Fibroblast of skin of left quadriceps (primary cell): ENCODE measurements around the gene TLR5.

Experiments
- DNase-seq, 2 experiments: peaks; one replicate each; pipeline ENCODE4 v3.0.0-alpha.2; 2013; ENCODE audit warnings: low read depth in 2 of 2

TLR5 gene

DNA sequence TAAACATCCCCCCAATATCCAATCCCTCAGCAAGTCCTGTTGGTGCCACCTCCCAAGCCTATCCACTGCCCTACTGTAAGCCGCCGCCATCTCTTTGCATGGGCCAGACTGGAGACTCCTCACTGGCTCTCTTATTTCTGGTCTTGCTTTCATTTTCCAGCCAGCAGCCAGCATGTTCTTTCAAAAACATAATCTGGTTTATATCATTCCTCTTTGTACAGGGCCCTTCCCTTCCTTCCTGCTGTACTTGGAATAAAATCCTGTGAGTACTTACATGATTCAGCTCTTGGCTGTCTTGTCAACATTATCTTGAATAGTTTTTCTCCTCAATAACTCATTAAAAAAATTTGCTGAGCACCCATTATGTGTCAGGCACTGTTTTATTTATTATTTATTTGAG lies 28.2 kb downstream of the TLR5 start:
- DNase-seq: no peak

DNA sequence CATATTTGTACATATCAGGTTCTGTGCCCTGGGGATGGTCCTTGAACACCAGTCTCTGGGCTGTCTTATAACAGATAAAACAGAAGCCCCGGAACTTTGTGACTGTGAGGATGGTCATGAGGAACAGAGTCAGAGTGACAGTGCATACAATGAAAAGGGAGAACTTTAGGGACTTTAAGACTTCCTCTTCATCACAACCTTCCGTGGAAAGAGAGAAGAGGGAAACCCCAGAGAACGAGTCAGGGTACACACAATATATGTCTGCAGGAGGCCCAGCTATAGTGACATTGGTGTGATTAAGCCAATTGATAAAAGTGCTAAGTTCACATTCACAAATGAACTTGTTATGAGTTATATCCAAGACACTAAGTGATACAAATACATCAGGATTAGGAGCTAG lies 32.1 kb downstream of the TLR5 start:
- DNase-seq: no peak

DNA sequence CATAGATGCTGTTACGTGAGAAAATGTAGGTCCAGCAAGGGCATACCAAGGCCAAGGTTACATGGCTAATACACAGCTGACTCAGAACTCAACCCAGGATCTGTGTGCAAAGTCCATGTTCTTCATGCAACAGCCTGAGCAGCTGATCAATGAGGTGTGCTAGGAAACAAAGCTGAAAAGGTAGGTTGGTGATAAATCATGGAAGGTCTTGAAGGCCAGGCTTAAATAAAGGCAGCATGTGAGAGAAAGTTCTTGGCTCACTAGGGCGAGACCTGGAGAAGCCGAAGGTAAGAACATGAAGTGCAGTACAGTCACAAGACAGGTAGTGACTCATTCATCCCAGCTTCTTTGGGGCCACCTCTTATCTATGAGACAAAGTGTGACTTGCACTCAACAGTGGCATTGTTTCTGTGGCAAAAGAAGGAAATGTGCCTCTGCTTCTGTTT lies 33.4 kb downstream of the TLR5 start:
- no peak for DNase-seq

DNA sequence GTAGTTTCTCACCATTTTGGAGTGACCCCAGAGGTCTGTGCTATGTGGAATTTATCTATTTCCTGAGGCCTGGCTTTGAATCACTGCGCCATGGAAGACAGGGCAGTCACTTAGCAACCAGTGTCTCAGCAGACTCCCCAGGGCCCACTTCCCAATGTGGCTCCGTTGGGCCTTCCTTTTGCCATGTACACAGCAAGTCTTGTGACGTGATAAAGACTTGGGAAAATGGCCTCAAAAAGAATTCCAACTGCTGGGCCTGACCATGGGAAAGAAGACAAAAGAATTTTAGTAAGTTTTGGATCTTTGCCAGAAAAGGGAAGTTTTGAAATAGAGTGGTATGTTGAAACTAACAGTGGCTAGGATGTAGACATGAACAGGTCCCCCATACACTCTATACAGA lies 36.2 kb downstream of the TLR5 start:
- no peak for DNase-seq

DNA sequence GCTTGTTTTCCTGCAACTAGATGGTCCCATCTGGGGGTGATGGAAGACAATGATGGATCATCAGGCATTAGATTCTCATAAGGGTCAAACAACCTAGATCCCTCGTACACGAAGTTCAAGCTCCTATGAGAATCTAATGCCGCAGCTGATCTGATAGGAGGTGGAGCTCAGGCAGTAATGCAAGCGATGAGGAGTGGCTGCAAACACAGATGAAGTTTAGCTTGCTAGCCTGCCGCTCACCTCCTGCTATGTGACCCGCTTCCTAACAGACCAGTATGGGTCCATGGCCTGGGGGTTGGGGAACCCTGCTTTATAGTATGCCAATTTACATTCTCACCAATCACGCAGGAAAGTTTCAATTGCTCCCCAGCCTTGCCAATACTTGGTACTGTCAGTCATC lies 37.5 kb downstream of the TLR5 start:
- DNase-seq: no peak

DNA sequence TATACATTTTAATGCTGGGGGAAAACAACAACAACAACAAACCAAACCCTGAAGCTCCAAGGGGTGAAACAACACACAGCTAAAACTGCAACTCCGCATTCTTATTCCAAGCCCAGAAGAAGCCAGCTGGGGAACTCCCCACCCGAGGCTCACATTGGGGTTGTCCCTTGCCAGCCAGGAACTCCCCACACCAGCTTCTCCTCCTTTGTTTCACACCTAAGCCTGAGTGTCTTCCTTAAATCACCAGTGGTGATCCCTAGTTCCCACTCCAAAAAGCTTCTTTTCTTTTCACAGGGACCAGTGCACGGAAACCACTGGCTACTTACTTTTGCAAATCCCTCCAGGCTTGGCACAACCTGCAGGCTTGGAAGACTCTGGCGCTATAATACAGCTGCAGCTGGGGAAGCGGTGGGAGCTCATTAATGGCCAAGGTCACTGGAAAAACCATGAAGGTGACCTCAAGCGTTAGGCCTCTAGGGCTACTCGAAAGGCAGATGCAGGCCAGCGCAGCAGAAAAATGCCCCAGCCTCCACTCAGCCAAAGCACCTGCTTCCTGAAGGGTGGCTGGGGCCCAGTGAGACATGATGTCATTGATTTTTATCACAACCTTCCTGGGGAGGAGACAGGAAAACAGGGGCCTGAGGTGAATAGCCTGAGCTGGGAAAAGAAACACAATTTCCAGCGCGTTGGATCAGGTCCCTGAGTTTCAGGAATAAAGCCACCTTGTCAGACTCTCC lies 40.1 kb downstream of the TLR5 start:
- no peak for DNase-seq

DNA sequence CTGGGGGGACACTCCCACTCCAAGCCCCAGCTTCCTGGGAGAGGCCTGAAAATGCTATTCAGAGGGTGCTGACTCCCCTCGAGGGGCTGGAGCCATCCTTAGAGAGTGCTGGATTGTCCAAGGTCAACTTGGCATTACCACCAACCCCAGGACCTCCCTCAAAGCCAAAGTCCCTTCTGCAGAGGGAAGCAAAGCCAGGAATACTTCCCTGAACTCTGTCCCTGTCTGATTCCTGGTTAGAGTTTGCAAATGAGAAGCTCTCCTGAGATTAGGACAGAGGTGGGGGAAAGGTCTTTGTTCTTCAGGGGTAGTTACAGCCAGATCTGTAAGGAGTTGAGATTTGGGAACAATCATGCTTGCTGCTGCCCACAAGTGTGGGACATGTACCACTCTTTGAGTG lies 45.3 kb downstream of the TLR5 start:
- DNase-seq: no peak

DNA sequence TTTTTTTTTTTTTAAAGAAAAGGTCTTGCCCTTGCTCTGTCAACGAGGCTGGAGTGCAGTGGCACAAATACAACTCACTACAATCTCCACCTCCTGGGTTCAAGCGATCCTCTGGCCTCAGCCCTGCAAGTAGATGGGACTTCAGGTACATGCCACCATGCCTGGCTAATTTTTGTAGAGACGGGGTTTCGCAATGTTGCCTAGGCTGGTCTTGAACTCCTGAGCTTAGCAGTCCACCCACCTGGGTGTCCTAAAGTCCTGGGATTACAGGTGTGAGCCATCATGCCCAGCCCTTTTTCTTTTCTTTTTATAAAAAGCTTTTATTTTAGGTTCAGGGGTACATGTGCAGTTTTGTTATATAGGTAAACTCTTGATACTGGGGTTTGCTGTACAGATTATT lies 47.2 kb downstream of the TLR5 start:
- DNase-seq: no peak

DNA sequence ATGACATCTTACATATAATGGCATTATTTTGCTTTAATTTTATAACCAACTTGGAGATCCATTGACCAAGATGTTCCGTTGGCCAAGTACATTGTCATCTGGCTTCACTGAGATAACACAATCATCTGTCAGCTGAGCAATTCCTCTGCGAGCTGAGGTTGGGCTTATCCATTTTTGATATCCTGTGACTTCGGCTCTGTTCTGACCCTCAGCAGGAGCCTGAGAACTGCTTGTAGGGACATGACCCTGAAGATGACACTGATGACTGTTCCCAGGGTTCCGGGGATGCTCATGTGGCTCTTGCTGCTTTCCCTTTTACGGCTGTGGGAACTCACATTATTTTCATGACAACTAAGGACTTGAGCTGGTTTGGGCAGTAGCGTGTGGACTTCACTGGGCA lies 51.2 kb downstream of the TLR5 start:
- no peak for DNase-seq

DNA sequence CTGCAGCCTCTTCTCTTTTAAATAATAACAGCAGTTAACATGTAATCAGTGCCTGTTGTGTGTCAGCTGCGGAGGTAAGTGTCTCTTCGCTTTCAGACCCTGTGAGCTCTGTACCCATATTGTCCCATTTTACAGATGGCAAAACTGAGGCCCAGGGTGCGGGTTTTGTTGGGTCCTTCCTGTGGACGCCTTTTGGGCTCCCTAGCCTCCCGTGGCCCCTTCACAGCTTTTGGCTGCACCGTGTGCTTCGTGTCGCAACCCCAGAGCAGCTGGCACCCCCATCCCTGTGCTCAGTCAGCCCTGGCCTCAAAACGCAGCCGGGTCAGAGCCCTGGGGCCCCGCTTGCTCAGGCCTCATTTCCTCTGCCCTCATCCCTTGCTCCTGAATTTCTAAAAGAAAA lies 53.8 kb downstream of the TLR5 start:
- no peak for DNase-seq

DNA sequence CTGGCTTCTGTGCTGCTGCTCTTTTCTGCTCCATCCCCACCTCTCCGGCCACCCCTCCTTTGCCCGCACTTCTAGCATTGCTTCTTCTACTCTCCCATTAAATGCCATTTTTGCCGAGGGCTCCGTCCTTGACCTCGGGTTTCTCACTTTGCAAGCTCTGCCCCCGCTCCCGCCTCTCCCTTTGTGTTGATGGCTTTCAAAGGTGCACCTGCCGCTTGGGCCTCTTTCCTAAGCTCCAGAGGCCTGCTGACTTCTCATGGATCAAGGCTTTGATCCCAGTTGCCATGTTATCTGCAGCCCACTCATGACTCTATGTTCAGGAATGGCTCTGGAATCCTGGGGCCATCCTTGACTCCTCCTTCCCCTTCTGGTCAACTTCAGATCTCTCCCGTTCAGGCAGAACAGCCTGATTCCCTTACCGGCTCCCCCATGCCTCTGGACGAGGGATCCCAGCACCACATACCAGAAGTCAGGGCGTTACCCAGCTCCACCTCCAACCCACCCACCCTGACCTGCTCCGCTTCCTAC lies 54.3 kb downstream of the TLR5 start:
- DNase-seq: no peak

DNA sequence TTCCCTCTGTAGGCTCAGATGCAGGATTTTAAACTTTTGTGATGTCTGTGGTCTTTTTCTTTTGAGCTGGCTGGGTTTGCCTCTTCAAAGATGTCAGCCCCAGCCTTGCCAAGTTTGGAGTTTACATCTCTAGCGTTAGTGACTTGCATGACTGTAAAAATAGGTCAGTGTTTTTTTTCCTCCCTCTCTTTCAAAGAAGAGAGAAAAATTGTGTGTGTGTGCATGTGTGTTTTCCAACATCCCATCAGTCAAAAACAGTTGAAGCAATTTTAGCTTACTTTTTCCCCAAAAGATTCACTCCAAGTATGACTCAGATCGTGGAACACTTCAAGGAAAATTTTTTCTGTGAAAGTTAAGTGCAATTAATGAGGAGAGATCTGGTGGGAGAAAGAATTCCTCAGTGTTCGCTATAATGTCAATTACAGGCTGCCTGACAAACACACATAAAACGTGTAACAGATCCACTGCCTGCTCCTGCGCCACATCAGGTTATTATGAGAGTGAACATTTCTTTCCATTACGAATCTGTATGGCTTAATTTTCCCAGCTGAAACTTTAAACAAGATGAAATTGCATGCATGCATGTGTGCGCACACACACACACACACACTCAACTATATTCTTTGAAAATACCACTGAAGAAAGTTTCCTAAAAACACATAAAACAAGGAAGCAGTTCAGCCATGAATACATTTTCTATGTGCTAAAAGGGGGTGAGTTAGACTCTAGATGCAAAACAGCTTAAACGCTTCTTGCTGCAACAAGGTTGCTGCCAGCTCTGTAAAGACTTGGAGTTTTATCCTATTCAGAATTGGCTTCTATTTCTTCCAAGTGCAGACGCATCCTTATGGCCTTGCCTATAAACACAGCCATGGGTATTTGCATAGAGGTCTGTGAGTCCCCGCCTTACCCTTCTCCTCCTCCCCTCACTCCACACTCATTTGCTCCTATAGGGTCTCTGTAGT lies 55.5 kb downstream of the TLR5 start:
- no peak for DNase-seq

DNA sequence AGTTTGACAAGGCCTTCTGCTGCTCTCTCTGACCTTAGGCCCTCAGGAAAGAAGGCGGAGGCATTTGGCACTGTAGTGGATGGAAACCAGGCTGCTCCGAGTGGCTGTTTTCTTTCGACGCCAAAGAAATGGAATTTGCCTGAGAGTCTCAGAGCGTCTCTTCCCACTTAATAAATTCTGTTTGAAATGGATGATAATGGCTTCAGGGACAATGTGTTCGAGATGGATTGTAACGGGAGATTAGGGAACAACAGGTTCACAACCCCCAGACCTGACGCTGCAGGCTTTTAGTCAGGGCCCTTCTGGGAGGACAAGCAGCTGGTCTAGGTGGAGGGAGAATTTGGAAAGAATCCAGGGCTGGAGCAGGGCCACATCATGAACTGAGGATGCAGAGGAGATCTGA lies 58.6 kb downstream of the TLR5 start:
- no peak for DNase-seq

DNA sequence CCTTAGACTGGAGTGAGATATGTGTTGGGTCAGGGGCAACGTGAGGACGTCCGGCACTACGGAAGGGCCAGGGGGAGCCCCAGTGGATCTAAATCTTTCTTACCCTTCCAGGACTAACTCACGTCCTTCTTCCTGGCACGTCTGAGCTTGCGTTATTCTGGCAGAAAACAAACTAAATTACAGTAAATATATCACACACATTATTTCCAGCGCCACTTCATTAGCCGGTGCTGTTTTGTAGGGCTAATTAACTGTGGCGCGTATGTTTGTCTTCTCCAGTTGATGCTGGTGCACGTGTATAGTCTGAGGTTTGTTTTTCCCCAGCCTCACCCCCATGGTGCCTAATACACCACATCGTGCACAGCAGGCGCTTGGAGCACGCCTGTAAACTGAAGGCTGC lies 59.2 kb downstream of the TLR5 start:
- no peak for DNase-seq

DNA sequence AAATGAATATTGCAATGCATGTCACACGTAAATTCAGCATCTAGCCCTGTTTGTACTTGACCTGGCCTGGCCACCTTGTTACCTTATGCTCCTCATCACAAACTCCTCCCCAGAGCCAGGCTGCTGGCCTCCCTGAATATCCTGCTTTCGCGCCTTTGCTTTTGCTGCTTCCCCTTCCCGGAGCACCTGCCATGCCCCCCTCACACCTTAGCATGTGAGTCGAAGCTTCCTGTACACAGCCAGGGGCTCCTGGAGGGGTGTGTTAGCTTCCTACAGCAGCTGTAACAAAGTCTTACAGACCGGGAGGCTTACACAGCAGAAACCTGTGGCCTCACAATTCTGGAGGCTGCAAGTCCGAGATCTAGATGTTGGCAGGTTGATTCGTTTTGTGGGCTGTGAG lies 60.1 kb downstream of the TLR5 start:
- no peak for DNase-seq

DNA sequence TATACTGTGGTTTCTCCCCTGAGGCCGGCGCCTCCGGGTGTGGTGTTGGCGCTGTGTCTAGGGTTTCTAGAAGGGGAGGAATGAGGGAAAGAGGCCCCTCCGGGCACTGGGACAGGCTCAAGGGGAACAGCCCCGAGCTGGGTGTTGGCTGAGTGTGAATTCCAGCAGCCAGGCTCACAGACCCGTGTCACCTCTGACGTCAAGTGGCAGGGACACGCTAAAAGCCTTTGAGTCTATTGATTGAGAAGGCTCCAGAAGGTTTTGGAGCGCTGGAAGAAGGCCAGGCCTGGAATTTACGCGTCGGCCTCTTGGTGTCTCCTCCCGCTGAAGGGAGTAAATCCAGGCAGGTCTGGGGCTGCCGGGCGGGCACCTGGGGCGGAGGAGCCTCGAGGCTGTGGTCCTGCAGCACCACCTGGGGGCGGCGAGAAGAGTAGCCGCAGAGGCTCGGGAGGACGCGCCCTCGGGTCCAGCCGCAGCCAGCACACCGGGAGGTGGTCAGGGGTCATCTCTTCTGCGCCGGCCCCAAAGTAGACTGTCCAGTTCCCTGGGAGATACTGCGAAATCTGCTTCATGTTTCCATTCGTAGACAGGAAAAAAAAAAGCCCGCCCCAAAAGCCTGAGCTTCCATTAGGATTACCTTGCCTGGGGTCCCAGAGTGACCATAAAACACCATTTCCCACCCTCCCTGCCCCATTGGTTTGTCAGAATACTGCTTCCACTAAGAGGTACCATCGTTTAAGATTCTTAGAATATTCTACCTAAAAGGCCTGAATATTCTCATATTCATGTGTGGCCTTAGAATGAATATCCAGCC lies 61.7 kb downstream of the TLR5 start:
- DNase-seq: peak; percentile 64 to 67

DNA sequence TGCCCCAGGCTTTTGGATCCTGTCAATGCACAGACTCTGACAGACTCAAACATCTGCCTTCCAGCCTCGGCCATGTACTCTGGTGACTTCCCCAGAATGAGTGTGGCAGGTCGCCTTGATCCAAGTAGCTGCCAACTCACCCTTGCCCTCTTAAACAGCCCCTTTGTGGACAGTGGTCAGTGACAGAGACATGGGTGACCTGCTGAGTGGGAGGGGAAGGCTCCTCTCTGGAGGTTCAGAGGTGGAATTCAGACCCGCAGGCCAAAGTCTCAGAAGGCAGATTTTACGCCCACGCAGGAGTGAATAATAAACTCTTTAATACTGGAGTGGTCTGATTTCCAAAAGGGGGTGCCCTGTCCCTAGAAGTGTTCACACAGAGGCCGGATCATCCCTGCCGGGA lies 63.5 kb downstream of the TLR5 start:
- no peak for DNase-seq

DNA sequence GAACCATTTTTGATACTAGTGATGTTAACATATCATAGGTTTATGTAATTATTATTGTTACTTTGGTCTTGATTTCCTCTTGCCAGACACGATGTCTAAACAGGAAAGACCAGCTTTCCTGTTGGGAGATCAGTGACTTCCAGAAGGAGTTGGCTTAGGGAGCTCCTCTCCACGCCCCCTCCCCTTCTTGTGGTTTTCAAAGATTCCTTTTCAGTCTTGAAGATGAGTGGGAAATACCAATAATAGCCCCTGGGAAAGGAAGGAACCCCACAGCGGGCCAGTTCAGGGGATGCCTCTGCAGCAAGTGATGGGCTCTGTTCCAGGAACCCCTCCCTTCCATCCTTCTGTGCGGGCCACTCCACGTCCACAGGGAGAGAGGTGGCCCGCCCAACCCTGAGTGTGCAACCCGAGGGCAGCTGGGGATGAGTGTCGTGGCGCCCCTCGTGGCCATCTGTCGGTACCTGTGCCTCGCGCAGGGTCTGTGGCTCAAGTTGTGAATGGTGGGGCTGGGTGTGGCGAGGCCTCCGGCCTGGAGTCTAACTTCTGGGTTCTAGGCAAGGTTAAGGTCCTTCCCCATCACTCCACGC lies 65.7 kb downstream of the TLR5 start:
- DNase-seq: no peak

DNA sequence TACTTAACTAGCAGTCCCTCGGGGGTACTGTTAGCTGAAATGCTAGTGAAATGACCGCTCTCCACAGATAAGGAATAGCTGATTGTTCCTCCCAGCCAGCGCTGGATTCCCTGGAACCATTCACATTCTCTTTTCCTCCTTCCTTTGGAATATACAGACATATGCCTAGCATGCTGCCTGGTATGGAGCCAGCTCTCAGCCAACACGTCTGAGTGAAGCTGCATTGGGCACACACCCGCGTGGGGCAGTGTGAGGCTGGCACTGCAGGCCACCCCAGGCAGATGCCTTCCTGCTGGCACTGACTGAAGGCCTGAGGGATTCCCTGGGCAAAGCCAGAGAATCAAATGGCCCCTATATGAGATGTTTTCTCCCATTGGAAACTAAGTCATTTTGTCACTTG lies 66.7 kb downstream of the TLR5 start:
- DNase-seq: no peak

DNA sequence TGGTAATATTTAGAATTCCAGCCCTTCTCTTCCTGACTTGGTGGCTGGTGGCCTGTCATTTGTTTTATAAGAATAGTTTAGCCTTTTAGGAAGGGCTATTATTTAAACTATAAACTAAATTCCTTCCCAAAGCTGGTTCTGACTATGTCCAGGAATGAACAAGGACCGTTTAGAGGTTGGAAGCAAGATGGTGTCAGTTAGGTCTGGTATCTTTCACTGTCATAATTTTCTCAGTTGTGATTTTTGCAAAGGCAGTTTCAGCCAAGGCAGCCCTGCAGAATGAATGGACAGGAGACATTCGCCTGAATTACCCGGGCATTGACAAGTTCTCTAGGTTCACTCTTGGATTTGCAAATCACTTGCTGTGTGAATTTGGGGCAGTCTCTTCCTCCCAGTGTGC lies 67.2 kb downstream of the TLR5 start:
- DNase-seq: no peak

DNA sequence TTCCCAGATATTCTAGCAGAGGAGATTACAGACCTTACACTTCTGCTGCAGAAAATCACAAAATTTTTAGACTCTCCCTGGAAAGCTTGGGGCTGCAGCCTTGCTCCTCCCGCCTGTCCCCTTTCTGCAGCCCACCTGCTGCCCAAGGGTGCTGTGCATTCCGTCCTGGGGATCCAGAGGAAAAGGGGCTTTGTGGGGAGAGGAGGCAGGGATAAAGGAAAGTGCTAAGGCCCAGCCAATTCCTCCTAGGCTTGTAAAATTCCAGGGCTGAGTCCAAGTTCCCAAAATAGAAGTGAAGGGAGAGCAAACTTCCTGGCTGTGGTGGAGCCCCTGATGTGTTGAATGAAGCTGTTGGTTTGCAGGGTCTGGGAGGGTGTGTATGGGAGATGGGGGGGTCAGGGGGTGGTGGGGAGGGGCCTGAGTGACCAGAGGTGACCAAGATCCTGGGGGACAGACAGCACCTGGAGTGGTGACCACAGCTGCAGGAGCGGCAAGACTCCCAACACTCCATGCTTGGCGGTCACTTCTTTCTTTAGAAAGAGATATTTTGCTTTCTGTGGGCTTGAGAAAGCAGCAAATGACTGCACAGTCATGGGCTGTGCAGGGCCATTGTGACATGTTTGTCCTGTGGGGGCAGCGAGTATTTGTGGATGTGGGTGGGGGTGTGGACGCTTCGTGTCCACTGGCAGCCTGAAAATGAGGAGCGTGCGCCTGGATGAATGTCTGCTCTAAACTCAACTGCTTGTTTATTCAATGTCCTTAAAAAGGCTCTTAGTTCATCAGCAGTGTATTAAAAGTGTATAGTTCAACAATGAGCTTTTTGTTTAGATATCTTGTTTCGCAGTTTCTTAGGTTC lies 68.4 kb downstream of the TLR5 start:
- no peak for DNase-seq
